IMR-90 (cell line): ENCODE results near the gene C9orf50. TPM values are rescaled to one million over a fixed set of nuclear protein-coding genes. Genes with fewer than 3 reads are reported as not detected.
"Not testable (repeated sequence)": the region's sequence is repeated elsewhere in the genome, so short reads cannot be mapped to it uniquely, and the experiment has no call there.

Source experiments
- ATAC-seq: fragments of 200-7000 bp; cut with Tn5 transposase; 2 replicates; pipeline ENCODE4 v1.9.1; 2020; ENCODE audit warnings: low read depth, mild to moderate bottlenecking, moderate library complexity
- BruUV-seq: library from RNA; stranded (reverse); fragments of 400-500 nt; replicated peaks from 2 replicates; lab custom pipeline; 2021; lab: Mats Ljungman, UMichigan
- CTCF ChIA-PET: fragments of 300-600 bp; formaldehyde crosslinking; extraction: SDS; loops from one replicate; lab custom pipeline; 2021; ENCODE audit warnings: antibody characterized with exemption; lab: Yijun Ruan, JAX
- POLR2A ChIA-PET: fragments of 300-600 bp; sonication (Branson Sonifier 250); formaldehyde crosslinking; loops from one replicate; lab custom pipeline; 2022; ENCODE audit warnings: antibody characterized with exemption; ENCODE audit not compliant: unreplicated experiment; lab: Charles Lee
- DNase-seq: peaks from one replicate; pipeline ENCODE4 v3.0.0; 2013
- H2AFZ ChIP-seq: replicated peaks from 2 replicates; pipeline ENCODE3; 2013; ENCODE audit warnings: low read length, mild to moderate bottlenecking; ENCODE audit not compliant: poor library complexity
- H2AK5ac ChIP-seq: 2 replicates; pipeline ENCODE4 v1.6.1; 2013; ENCODE audit warnings: low read depth, low read length, inconsistent platforms
- H2AK9ac ChIP-seq: replicated peaks from 2 replicates; pipeline ENCODE3; 2013; ENCODE audit warnings: mild to moderate bottlenecking, low read depth, low read length, moderate library complexity; ENCODE audit not compliant: poor library complexity
- H2BK120ac ChIP-seq: 2 replicates; pipeline ENCODE4 v1.6.1; 2013; ENCODE audit warnings: low read depth, low read length, inconsistent platforms
- H2BK15ac ChIP-seq: 3 replicates; pipeline ENCODE4 v1.6.1; 2013; ENCODE audit warnings: low read depth, low read length, inconsistent platforms
- H2BK20ac ChIP-seq: 2 replicates; pipeline ENCODE4 v1.6.1; 2013; ENCODE audit warnings: low read depth, mild to moderate bottlenecking, inconsistent platforms, low read length, moderate library complexity
- H2BK5ac ChIP-seq: 2 replicates; pipeline ENCODE4 v1.6.1; 2013; ENCODE audit warnings: mild to moderate bottlenecking, low read depth, low read length, inconsistent platforms; ENCODE audit not compliant: poor library complexity, severe bottlenecking
- H3K14ac ChIP-seq: replicated peaks from 2 replicates; pipeline ENCODE4 v1.6.1; 2013; ENCODE audit warnings: low read depth, low read length, inconsistent platforms
- H3K18ac ChIP-seq: 2 replicates; pipeline ENCODE4 v1.6.1; 2013; ENCODE audit warnings: low read depth, low read length, control low read depth
- H3K23ac ChIP-seq: 2 replicates; pipeline ENCODE4 v1.6.1; 2013; ENCODE audit warnings: low read depth, low read length, inconsistent platforms
- H3K27ac ChIP-seq: 2 replicates; pipeline ENCODE4 v1.5.1; 2013; ENCODE audit warnings: mild to moderate bottlenecking, control low read depth, low read length; ENCODE audit not compliant: insufficient read depth
- H3K27me3 ChIP-seq: 2 replicates; pipeline ENCODE4 v1.6.1; 2013; ENCODE audit warnings: low read length; ENCODE audit not compliant: control insufficient read depth, insufficient read depth
- H3K36me3 ChIP-seq: 2 replicates; pipeline ENCODE4 v1.6.1; 2013; ENCODE audit warnings: low read length, mixed read lengths; ENCODE audit not compliant: control insufficient read depth, insufficient read depth
- H3K4ac ChIP-seq: 2 replicates; pipeline ENCODE4 v1.6.1; 2013; ENCODE audit warnings: low read depth, low read length, inconsistent platforms
- H3K4me1 ChIP-seq: 2 replicates; pipeline ENCODE4 v1.6.1; 2013; ENCODE audit warnings: low read length, mixed read lengths; ENCODE audit not compliant: control insufficient read depth, insufficient read depth
- H3K4me2 ChIP-seq: 2 replicates; pipeline ENCODE4 v1.6.1; 2013; ENCODE audit warnings: low read depth, mild to moderate bottlenecking, control low read depth, low read length, moderate library complexity
- H3K4me3 ChIP-seq: 2 replicates; pipeline ENCODE4 v1.5.1; 2013; ENCODE audit warnings: low read depth, mild to moderate bottlenecking, control low read depth, low read length, moderate library complexity; ENCODE audit not compliant: insufficient read depth
- H3K56ac ChIP-seq: 2 replicates; pipeline ENCODE4 v1.6.1; 2013; ENCODE audit warnings: low read length, inconsistent platforms; ENCODE audit not compliant: insufficient read depth; ENCODE audit errors: extremely low read depth
- H3K79me1 ChIP-seq, 2 experiments: 2 replicates each; pipeline ENCODE4 v1.6.1; 2013; ENCODE audit warnings: low read length in 2 of 2, inconsistent platforms in 1 of 2, low read depth in 1 of 2
- H3K9ac ChIP-seq: 2 replicates; pipeline ENCODE4 v1.6.1; 2013; ENCODE audit warnings: low read depth, low read length, control low read depth
- H3K9me1 ChIP-seq: 2 replicates; pipeline ENCODE4 v1.6.1; 2013; ENCODE audit warnings: low read length, inconsistent platforms; ENCODE audit not compliant: insufficient read depth
- H3K9me3 ChIP-seq: 2 replicates; pipeline ENCODE4 v1.6.1; 2013; ENCODE audit warnings: low read length; ENCODE audit not compliant: control insufficient read depth, insufficient read depth
- H4K20me1 ChIP-seq: 2 replicates; pipeline ENCODE4 v1.6.1; 2013; ENCODE audit warnings: low read length, inconsistent platforms; ENCODE audit not compliant: insufficient read depth
- H4K5ac ChIP-seq: 2 replicates; pipeline ENCODE4 v1.6.1; 2013; ENCODE audit warnings: mild to moderate bottlenecking, low read depth, low read length, control low read depth
- H4K8ac ChIP-seq, 2 experiments: 2 replicates each; pipeline ENCODE4 v1.6.1; 2013; ENCODE audit warnings: low read depth in 2 of 2, low read length in 2 of 2, control low read depth in 1 of 2, inconsistent platforms in 1 of 2
- H4K91ac ChIP-seq: 2 replicates; pipeline ENCODE4 v1.6.1; 2013; ENCODE audit warnings: low read depth, low read length, inconsistent platforms; ENCODE audit not compliant: insufficient read depth
- WGBS, 2 experiments: methylation state at CpG; one replicate each; pipeline versions ENCODE4 v1.1.5 to v1.1.7; 2013; ENCODE audit warnings: missing lambda C conversion rate in 2 of 2; ENCODE audit not compliant: insufficient read length in 1 of 2; ENCODE audit errors: extremely low coverage in 2 of 2; 5-methylcytosine and 5-hydroxymethylcytosine counted together
- dilution Hi-C: fragments of 300-500 bp; cut with HindIII; formaldehyde crosslinking; loops from one replicate; pipeline ENCODE4 v1.14.3; 2018; ENCODE audit warnings: low sequenced_read_pairs; ENCODE audit not compliant: unreplicated experiment
- in situ Hi-C: fragments of 300-500 bp; cut with MboI; formaldehyde crosslinking; loops from 3 replicates; pipeline ENCODE4 v1.14.3; 2019; ENCODE audit warnings: low sequenced_read_pairs, inconsistent platforms, mixed read lengths
- intact Hi-C: fragments of 100-400 bp; cut with micrococcal nuclease; formaldehyde crosslinking; loops from 2 replicates; pipeline ENCODE4 v1.10.0; 2022
- polyA plus RNA-seq, 3 experiments: library from polyadenylated mRNA; depleted of rRNA; stranded (reverse); fragments of >200 nt; gene quantifications; 2 replicates each; pipeline ENCODE4 v1.2.3, GENCODE V29; 2012; ENCODE audit warnings: low replicate concordance in 1 of 3
- total RNA-seq: library from RNA; depleted of rRNA; stranded (reverse); fragments of >200 nt; gene quantifications from 2 replicates; pipeline ENCODE4 v1.2.3, GENCODE V29; 2012

Gene C9orf50
- total and polyA plus RNA-seq, 2 of the 4 experiments (the other 2 are of a cell fraction), result 0.09 TPM; not detected in 1

GRCh38 chr9:129592790-129593189, 28.1 kb downstream of the C9orf50 start:
- H3K9me3 ChIP-seq, H2AK9ac ChIP-seq, in situ Hi-C loops, H2BK5ac ChIP-seq, H3K56ac ChIP-seq, H2AK5ac ChIP-seq, H2BK15ac ChIP-seq, CTCF ChIA-PET, intact Hi-C loops, H3K36me3 ChIP-seq, H3K18ac ChIP-seq, dilution Hi-C loops, H3K27me3 ChIP-seq, H4K8ac ChIP-seq, POLR2A ChIA-PET, H3K14ac ChIP-seq, H3K4me3 ChIP-seq, H4K91ac ChIP-seq, H3K79me1 ChIP-seq, H3K4ac ChIP-seq, BruUV-seq, H4K5ac ChIP-seq, H3K9me1 ChIP-seq, ATAC-seq, DNase-seq, H2BK20ac ChIP-seq, H2AFZ ChIP-seq, H4K20me1 ChIP-seq, H3K4me2 ChIP-seq, H3K27ac ChIP-seq, H2BK120ac ChIP-seq, H3K9ac ChIP-seq, H3K23ac ChIP-seq: not testable (repeated sequence)
- peaks cover 13% of the 10 kb centered on the region for H3K4me1 ChIP-seq
- 86% methylated on average over 8 of the region's 10 CpGs; no CpG with 5 or more reads in 1 of the 2 experiments for WGBS, 2 experiments
